ENCODE measurements around the gene PLCG1.

PLCG1 gene

GRCh38 chr20:41214666-41215065 lies 77.3 kb downstream of the PLCG1 start:
- no peak overlapping the region for H3K27ac ChIP-seq

GRCh38 chr20:41217422-41217821 lies 80.1 kb downstream of the PLCG1 start:
- TF ChIP-seq CTCF (IDR thresholded peaks at IDR 0.05) (no peak), ZFX (IDR thresholded peaks at IDR 0.05; ENCODE audit: borderline replicate concordance) (no peak)
- H3K27ac ChIP-seq = no peak overlapping the region

More at GRCh38 chr20:41214666-41215065, 77.3 kb downstream of the PLCG1 start:
- no peak for TF ChIP-seq CTCF (IDR thresholded peaks at IDR 0.05)
- no peak for TF ChIP-seq ZFX (IDR thresholded peaks at IDR 0.05; ENCODE audit: borderline replicate concordance)

GRCh38 chr20:41218466-41218865 lies 81.1 kb downstream of the PLCG1 start:
- TF ChIP-seq CTCF (IDR thresholded peaks at IDR 0.05) = no peak
- TF ChIP-seq ZFX (IDR thresholded peaks at IDR 0.05; ENCODE audit: borderline replicate concordance) = no peak
- no peak overlapping the region for H3K27ac ChIP-seq

GRCh38 chr20:41219824-41220223 lies 82.5 kb downstream of the PLCG1 start:
- H3K27ac ChIP-seq = no peak overlapping the region
- TF ChIP-seq ZFX (IDR thresholded peaks at IDR 0.05; ENCODE audit: borderline replicate concordance) (no peak), CTCF (IDR thresholded peaks at IDR 0.05) (no peak)

GRCh38 chr20:41221614-41222218 lies 84.4 kb downstream of the PLCG1 start:
- no peak for TF ChIP-seq CTCF (IDR thresholded peaks at IDR 0.05)
- no peak for TF ChIP-seq ZFX (IDR thresholded peaks at IDR 0.05; ENCODE audit: borderline replicate concordance)
- H3K27ac ChIP-seq = no peak overlapping the region

GRCh38 chr20:41222296-41222695 lies 85.0 kb downstream of the PLCG1 start:
- H3K27ac ChIP-seq = no peak overlapping the region
- TF ChIP-seq ZFX (IDR thresholded peaks at IDR 0.05; ENCODE audit: borderline replicate concordance) (no peak), CTCF (IDR thresholded peaks at IDR 0.05) (no peak)

GRCh38 chr20:41222703-41223102 lies 85.4 kb downstream of the PLCG1 start:
- H3K27ac ChIP-seq = no peak overlapping the region
- TF ChIP-seq CTCF (IDR thresholded peaks at IDR 0.05) (no peak), ZFX (IDR thresholded peaks at IDR 0.05; ENCODE audit: borderline replicate concordance) (no peak)

Measured in 22Rv1 (cell line).